ENCODE results near the gene DLG1. TPM values are rescaled to one million over a fixed set of nuclear protein-coding genes. Genes with fewer than 3 reads are reported as not detected.

DLG1 gene
- total RNA-seq, 1 donor from 2014 or later = 62.1 TPM

- H3K27ac ChIP-seq (ENCODE audit: low read depth, low read length) = no peak overlapping the region
- H3K27me3 ChIP-seq (ENCODE audit: control insufficient read depth in 3 of 3, insufficient read depth in 3 of 3, low read length in 3 of 3) = no peaks in the 10 kb centered on the region
- H3K9me3 ChIP-seq (ENCODE audit: control insufficient read depth in 3 of 3, low read length in 3 of 3) = no peaks in the 10 kb centered on the region
- H3K4me3 ChIP-seq (ENCODE audit: low read length in 3 of 3) = peak overlapping the region; percentile 41 to 65 (median 51)
- no peaks in the 10 kb centered on the region for H3K36me3 ChIP-seq (ENCODE audit: control insufficient read depth in 3 of 3, insufficient read depth in 3 of 3, low read length in 3 of 3)
- H3K9ac ChIP-seq (ENCODE audit: low read depth in 1 of 3, low read length in 3 of 3) = peak overlapping the region in 2 of 3 donors; percentile 50 to 68
- H3K4me1 ChIP-seq (ENCODE audit: control insufficient read depth in 3 of 3, insufficient read depth in 3 of 3, low read length in 3 of 3) = peaks cover 0 to 8% (median 4%) of the 10 kb centered on the region in 3 donors
These were observed 294.7 kb downstream of the DLG1 start for GRCh38 chr3:197003461-197004385.

DNA sequence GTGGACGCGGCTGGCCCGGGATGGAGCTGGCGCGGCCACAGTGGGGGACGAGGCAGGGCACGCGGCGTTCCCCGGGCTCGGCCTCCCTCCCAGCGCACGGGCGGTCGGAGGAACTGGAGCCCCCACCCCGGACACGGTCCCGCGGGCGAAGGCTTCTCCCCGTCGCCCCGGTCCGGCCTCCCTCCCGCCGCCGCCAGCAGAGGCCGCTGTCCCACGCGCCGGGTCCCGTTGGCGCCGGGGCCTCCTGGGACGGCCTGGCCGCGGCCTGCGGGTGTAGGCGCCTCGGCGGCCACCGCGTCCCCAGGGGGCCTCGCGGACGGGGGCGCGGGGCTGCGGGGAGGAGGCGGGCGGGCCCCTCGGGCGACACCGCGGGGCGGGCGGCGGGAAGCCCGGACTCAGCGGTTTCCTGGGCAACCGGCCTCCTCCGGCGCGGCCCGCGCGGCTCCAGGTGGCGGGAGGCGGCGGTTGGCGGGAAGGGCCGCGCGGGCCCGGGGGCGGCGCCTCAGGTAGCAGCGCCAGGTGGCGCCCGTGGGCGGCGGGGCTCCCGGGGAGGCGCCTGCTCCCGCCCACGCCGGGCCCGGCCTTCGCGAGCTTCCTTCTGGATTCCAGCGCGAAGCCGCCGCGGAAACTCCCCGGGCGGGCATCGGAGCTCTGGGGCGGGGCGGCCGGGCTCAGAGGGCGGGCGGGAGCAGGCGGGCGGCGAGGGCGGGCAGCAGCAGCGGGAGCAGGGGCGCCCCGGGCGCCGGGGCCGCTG lies 295.5 kb downstream of the DLG1 start:
- H3K4me1 ChIP-seq (ENCODE audit: control insufficient read depth in 3 of 3, insufficient read depth in 3 of 3, low read length in 3 of 3) = peaks cover 0 to 8% (median 4%) of the 10 kb centered on the region in 3 donors
- H3K27me3 ChIP-seq (ENCODE audit: control insufficient read depth in 3 of 3, insufficient read depth in 3 of 3, low read length in 3 of 3) = no peaks in the 10 kb centered on the region
- peak overlapping the region in 2 of 3 donors; percentile 64 to 68 for H3K4me3 ChIP-seq (ENCODE audit: low read length in 3 of 3)
- H3K27ac ChIP-seq (ENCODE audit: low read depth, low read length) = no peak overlapping the region
- H3K36me3 ChIP-seq (ENCODE audit: control insufficient read depth in 3 of 3, insufficient read depth in 3 of 3, low read length in 3 of 3) = no peaks in the 10 kb centered on the region
- H3K9ac ChIP-seq (ENCODE audit: low read depth in 1 of 3, low read length in 3 of 3) = peak overlapping the region in 2 of 3 donors; percentile 59 to 70
- no peaks in the 10 kb centered on the region for H3K9me3 ChIP-seq (ENCODE audit: control insufficient read depth in 3 of 3, low read length in 3 of 3)

DNA sequence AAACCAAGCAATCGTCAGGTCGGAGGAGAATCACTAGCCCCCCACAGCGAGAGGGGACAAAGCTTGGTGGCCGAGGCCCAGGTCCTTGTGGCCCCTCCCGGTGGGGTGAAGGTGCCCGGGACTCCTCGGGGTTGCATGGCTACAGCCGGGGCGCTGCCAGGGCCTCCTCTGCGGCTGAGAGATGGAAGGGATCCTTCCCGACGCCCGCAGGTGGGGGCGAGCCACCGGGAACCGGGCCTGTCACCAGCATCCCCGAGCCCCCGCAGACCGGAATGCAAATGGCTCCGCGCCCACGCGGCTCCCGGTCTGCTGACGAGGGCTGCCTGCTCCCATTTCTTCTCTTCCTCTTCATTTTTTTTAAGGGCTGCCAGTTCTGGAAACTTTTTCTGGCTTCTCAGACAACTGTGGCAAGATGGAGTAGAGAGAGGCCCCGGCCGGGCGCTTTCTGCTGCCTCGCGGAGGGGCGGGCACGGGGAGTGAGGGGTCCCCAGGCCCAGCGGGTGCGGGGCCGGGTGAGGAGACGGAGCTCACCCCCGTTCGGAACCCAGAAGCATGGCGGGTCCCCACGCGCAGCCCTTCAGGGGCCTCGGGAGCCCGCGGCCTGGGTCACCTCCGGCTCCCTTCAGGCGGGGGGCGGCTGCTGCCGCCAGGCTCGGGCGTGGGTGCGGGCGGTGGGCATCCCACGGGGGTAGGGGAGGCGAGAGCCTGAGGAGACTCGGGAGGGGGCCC lies 296.3 kb downstream of the DLG1 start:
- Histone ChIP-seq H3K27ac (ENCODE audit: low read depth, low read length) (no peak overlapping the region), H3K4me1 (ENCODE audit: control insufficient read depth in 3 of 3, insufficient read depth in 3 of 3, low read length in 3 of 3) (peaks cover under 1 to 14% (median 7%) of the 10 kb centered on the region in 3 donors), H3K36me3 (ENCODE audit: control insufficient read depth in 3 of 3, insufficient read depth in 3 of 3, low read length in 3 of 3) (no peaks in the 10 kb centered on the region), H3K4me3 (ENCODE audit: low read length in 3 of 3) (peak overlapping the region in 2 of 3 donors; percentile 64 to 68), H3K9me3 (ENCODE audit: control insufficient read depth in 3 of 3, low read length in 3 of 3) (no peaks in the 10 kb centered on the region), H3K9ac (ENCODE audit: low read depth in 1 of 3, low read length in 3 of 3) (peak overlapping the region in 2 of 3 donors; percentile 59 to 70), H3K27me3 (ENCODE audit: control insufficient read depth in 3 of 3, insufficient read depth in 3 of 3, low read length in 3 of 3) (no peaks in the 10 kb centered on the region)

DNA sequence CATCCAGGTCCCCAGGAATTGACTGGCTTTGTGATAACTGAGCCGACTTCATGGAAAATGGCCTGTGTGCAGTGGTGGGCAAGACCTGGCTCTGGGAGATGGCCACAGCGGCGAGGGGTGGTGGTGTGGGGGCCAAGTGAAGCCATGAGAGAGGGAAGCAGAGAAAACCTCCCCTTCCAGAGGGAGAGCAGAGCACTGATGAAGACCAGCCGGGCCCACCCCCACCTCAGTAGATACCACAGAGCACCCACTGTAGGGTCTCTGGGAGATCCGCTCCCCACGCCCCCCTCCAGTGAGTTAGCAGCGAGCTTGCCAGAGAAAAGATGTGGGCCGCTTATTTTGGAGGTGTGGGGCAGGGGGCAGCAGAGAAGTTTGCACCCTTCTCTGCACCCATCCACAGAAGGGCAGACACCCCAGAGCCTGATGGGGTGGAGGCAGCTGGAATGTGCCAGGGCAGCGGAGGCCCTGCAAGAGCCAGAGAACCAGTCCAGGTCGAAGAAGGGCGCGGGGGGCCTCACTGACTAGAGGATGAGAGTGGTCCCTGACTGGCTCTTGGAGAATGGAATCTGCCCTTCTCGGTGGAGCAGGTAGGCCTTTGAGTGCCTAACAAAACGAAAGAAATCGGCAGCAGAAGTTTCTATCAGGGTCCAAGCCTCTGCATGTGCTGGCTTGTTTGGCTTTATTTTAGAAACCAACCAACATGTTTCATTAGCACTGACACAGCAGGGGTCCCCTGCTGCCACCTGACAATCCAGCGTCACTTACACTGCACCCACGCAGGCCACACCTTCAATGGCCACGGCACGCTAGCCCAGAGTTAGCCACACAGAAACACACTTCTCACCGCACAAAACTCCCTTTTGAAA lies 297.1 kb downstream of the DLG1 start:
- Histone ChIP-seq H3K9me3 (ENCODE audit: control insufficient read depth in 3 of 3, low read length in 3 of 3) (no peaks in the 10 kb centered on the region), H3K4me1 (ENCODE audit: control insufficient read depth in 3 of 3, insufficient read depth in 3 of 3, low read length in 3 of 3) (peaks cover 6 to 22% (median 15%) of the 10 kb centered on the region in 3 donors), H3K27me3 (ENCODE audit: control insufficient read depth in 3 of 3, insufficient read depth in 3 of 3, low read length in 3 of 3) (no peaks in the 10 kb centered on the region), H3K9ac (ENCODE audit: low read depth in 1 of 3, low read length in 3 of 3) (no peak overlapping the region), H3K27ac (ENCODE audit: low read depth, low read length) (no peak overlapping the region), H3K4me3 (ENCODE audit: low read length in 3 of 3) (no peak overlapping the region), H3K36me3 (ENCODE audit: control insufficient read depth in 3 of 3, insufficient read depth in 3 of 3, low read length in 3 of 3) (no peaks in the 10 kb centered on the region)

GRCh38 chr3:197000211-197000610 lies 298.2 kb downstream of the DLG1 start:
- Histone ChIP-seq H3K27ac (ENCODE audit: low read depth, low read length) (no peak overlapping the region), H3K9me3 (ENCODE audit: control insufficient read depth in 3 of 3, low read length in 3 of 3) (no peaks in the 10 kb centered on the region), H3K9ac (ENCODE audit: low read depth in 1 of 3, low read length in 3 of 3) (no peak overlapping the region), H3K36me3 (ENCODE audit: control insufficient read depth in 3 of 3, insufficient read depth in 3 of 3, low read length in 3 of 3) (no peaks in the 10 kb centered on the region), H3K4me3 (ENCODE audit: low read length in 3 of 3) (no peak overlapping the region), H3K4me1 (ENCODE audit: control insufficient read depth in 3 of 3, insufficient read depth in 3 of 3, low read length in 3 of 3) (peaks cover 10 to 33% (median 26%) of the 10 kb centered on the region in 3 donors), H3K27me3 (ENCODE audit: control insufficient read depth in 3 of 3, insufficient read depth in 3 of 3, low read length in 3 of 3) (no peaks in the 10 kb centered on the region)

- Histone ChIP-seq H3K4me3 (ENCODE audit: low read length in 3 of 3) (no peak overlapping the region), H3K9ac (ENCODE audit: low read depth in 1 of 3, low read length in 3 of 3) (no peak overlapping the region), H3K27me3 (ENCODE audit: control insufficient read depth in 3 of 3, insufficient read depth in 3 of 3, low read length in 3 of 3) (no peaks in the 10 kb centered on the region), H3K4me1 (ENCODE audit: control insufficient read depth in 3 of 3, insufficient read depth in 3 of 3, low read length in 3 of 3) (peaks cover 10 to 37% (median 26%) of the 10 kb centered on the region in 3 donors), H3K9me3 (ENCODE audit: control insufficient read depth in 3 of 3, low read length in 3 of 3) (no peaks in the 10 kb centered on the region), H3K36me3 (ENCODE audit: control insufficient read depth in 3 of 3, insufficient read depth in 3 of 3, low read length in 3 of 3) (no peaks in the 10 kb centered on the region), H3K27ac (ENCODE audit: low read depth, low read length) (no peak overlapping the region)
These were observed 299.2 kb downstream of the DLG1 start for GRCh38 chr3:196998966-196999760.

DNA sequence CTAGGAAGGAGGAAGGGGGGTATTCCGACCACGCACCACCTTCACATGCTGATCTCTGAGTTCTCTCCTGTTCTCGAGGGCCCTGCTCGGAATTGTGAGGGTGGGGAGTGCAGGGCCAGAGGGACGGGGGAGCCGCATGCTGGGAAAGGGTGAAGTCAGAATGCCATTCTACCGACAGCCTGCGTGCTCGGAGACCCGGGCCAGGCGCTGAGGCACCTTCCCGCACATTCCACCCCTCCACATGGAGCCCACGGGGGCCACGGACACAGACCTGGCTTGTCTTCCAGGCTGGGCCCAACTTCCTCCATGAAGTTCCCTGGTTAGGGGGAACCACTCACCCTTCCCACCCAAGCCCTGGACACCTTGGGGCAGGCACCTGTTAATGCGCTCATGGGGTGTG lies 301.1 kb downstream of the DLG1 start:
- Histone ChIP-seq H3K4me3 (ENCODE audit: low read length in 3 of 3) (no peak overlapping the region), H3K9ac (ENCODE audit: low read depth in 1 of 3, low read length in 3 of 3) (peak overlapping the region in 1 of 3 donors; percentile 20), H3K9me3 (ENCODE audit: control insufficient read depth in 3 of 3, low read length in 3 of 3) (no peaks in the 10 kb centered on the region), H3K27ac (ENCODE audit: low read depth, low read length) (peak overlapping the region; percentile 58), H3K36me3 (ENCODE audit: control insufficient read depth in 3 of 3, insufficient read depth in 3 of 3, low read length in 3 of 3) (no peaks in the 10 kb centered on the region), H3K4me1 (ENCODE audit: control insufficient read depth in 3 of 3, insufficient read depth in 3 of 3, low read length in 3 of 3) (peaks cover 10 to 29% (median 22%) of the 10 kb centered on the region in 3 donors), H3K27me3 (ENCODE audit: control insufficient read depth in 3 of 3, insufficient read depth in 3 of 3, low read length in 3 of 3) (no peaks in the 10 kb centered on the region)

- peak overlapping the region in 2 of 3 donors; percentile 29 to 39 for H3K4me3 ChIP-seq (ENCODE audit: low read length in 3 of 3)
- H3K9me3 ChIP-seq (ENCODE audit: control insufficient read depth in 3 of 3, low read length in 3 of 3) = no peaks in the 10 kb centered on the region
- no peaks in the 10 kb centered on the region for H3K36me3 ChIP-seq (ENCODE audit: control insufficient read depth in 3 of 3, insufficient read depth in 3 of 3, low read length in 3 of 3)
- H3K27ac ChIP-seq (ENCODE audit: low read depth, low read length) = peak overlapping the region; percentile 58
- H3K27me3 ChIP-seq (ENCODE audit: control insufficient read depth in 3 of 3, insufficient read depth in 3 of 3, low read length in 3 of 3) = no peaks in the 10 kb centered on the region
- peak overlapping the region; percentile 20 to 54 (median 40) for H3K9ac ChIP-seq (ENCODE audit: low read depth in 1 of 3, low read length in 3 of 3)
- peaks cover 10 to 34% (median 27%) of the 10 kb centered on the region in 3 donors for H3K4me1 ChIP-seq (ENCODE audit: control insufficient read depth in 3 of 3, insufficient read depth in 3 of 3, low read length in 3 of 3)
These were observed 301.8 kb downstream of the DLG1 start for GRCh38 chr3:196996454-196997265.
